ENCODE measurements around the gene ZSCAN30. TPM values are rescaled to one million over a fixed set of nuclear protein-coding genes. Genes with fewer than 3 reads are reported as not detected.
"Not testable (repeated sequence)": the region's sequence is repeated elsewhere in the genome, so short reads cannot be mapped to it uniquely, and the experiment has no call there.

ZSCAN30 gene
- total RNA-seq, 1 experiment from 2014 or later, result 4.8 TPM

GRCh38 chr18:35236571-35237363, 53.3 kb downstream of the ZSCAN30 start:
- no peak for DNase-seq (ENCODE audit: low spot score)

- DNase-seq (ENCODE audit: low spot score), result peak; percentile 74
Observed at GRCh38 chr18:35231052-35231451, 59.0 kb downstream of the ZSCAN30 start.

- DNase-seq (ENCODE audit: low spot score), result peak; percentile 13
Observed at GRCh38 chr18:35227254-35227653, 62.8 kb downstream of the ZSCAN30 start.

GRCh38 chr18:35223797-35224196, 66.2 kb downstream of the ZSCAN30 start:
- DNase-seq (ENCODE audit: low spot score), result no peak

- DNase-seq (ENCODE audit: low spot score), result no peak
Observed at GRCh38 chr18:35220424-35220823, 69.6 kb downstream of the ZSCAN30 start.

GRCh38 chr18:35219331-35219730, 70.7 kb downstream of the ZSCAN30 start:
- DNase-seq (ENCODE audit: low spot score), result not testable (repeated sequence)

- DNase-seq (ENCODE audit: low spot score), result not testable (repeated sequence)
Observed at GRCh38 chr18:35216611-35217010, 73.4 kb downstream of the ZSCAN30 start.

GRCh38 chr18:35215026-35215425, 75.0 kb downstream of the ZSCAN30 start:
- no peak for DNase-seq (ENCODE audit: low spot score)

GRCh38 chr18:35205746-35206458, 84.1 kb downstream of the ZSCAN30 start:
- not testable (repeated sequence) for DNase-seq (ENCODE audit: low spot score)

- DNase-seq (ENCODE audit: low spot score), result no peak
Observed at GRCh38 chr18:35205199-35205712, 84.8 kb downstream of the ZSCAN30 start.

- DNase-seq (ENCODE audit: low spot score), result no peak
Observed at GRCh38 chr18:35203067-35203466, 87.0 kb downstream of the ZSCAN30 start.

GRCh38 chr18:35201256-35201931, 88.6 kb downstream of the ZSCAN30 start:
- DNase-seq (ENCODE audit: low spot score), result no peak

Other genes starting within 250 kb of the ZSCAN30 start
- gene MAPRE2, start 248.8 kb downstream of the ZSCAN30 start, total RNA-seq (2014; rRNA removed; shearing (Covaris generic)), result 20.7 and 32.6 TPM in 2 replicates
- 8.6 and 9.3 TPM in 2 replicates for gene ZNF397, start 49.2 kb downstream of the ZSCAN30 start, total RNA-seq (2014; rRNA removed; shearing (Covaris generic))
- gene ZNF24, start 54.2 kb upstream of the ZSCAN30 start, total RNA-seq (2014; rRNA removed; shearing (Covaris generic)), result 27.9 and 35.4 TPM in 2 replicates
- gene ZNF396, start 87.1 kb upstream of the ZSCAN30 start, total RNA-seq (2014; rRNA removed; shearing (Covaris generic)), result 1.3 and 3.1 TPM in 2 replicates
- gene INO80C, start 207.7 kb upstream of the ZSCAN30 start, total RNA-seq (2014; rRNA removed; shearing (Covaris generic)), result 3.2 and 4.9 TPM in 2 replicates